Activated B cell treated with CpG ODN at 0.5 μM for 24 hours (primary cell): ENCODE data around the gene IPO11. TPM values are rescaled to one million over a fixed set of nuclear protein-coding genes. Genes with fewer than 3 reads are reported as not detected.

Source experiments
- ATAC-seq: fragments of 200-7000 bp; cut with Tn5 transposase; one replicate; pipeline ENCODE4 v1.10.0; 2021; ENCODE audit warnings: low read depth, mild to moderate bottlenecking, moderate library complexity
- CTCF ChIA-PET: fragments of 350-600 bp; sonication (Branson Sonifier 250); formaldehyde crosslinking; loops from one replicate; lab custom pipeline; 2021; ENCODE audit warnings: antibody characterized with exemption; lab: Charles Lee
- POLR2A ChIA-PET: fragments of 350-600 bp; sonication (Branson Sonifier 250); formaldehyde crosslinking; loops from one replicate; lab custom pipeline; 2021; ENCODE audit warnings: antibody characterized with exemption; lab: Charles Lee
- DNase-seq: peaks from one replicate; pipeline ENCODE4 v3.0.0; 2022
- H3K27ac Mint-ChIP-seq: one replicate; pipeline ENCODE4 v1.8.0; 2020; ENCODE audit warnings: mixed read lengths
- H3K27me3 Mint-ChIP-seq: one replicate; pipeline ENCODE4 v1.8.0; 2021; ENCODE audit warnings: mixed read lengths
- H3K36me3 Mint-ChIP-seq: one replicate; pipeline ENCODE4 v1.8.0; 2021; ENCODE audit warnings: low read depth, mixed read lengths
- H3K4me1 Mint-ChIP-seq: one replicate; pipeline ENCODE4 v1.8.0; 2021; ENCODE audit warnings: mixed read lengths
- H3K4me3 Mint-ChIP-seq: one replicate; pipeline ENCODE4 v1.8.0; 2020; ENCODE audit warnings: mild to moderate bottlenecking, mixed read lengths
- H3K9me3 Mint-ChIP-seq: one replicate; pipeline ENCODE4 v1.8.0; 2020; ENCODE audit warnings: mixed read lengths
- intact Hi-C: fragments of 100-400 bp; cut with micrococcal nuclease; formaldehyde crosslinking; loops from one replicate; pipeline ENCODE4 v1.15.1; 2024
- total RNA-seq: library from RNA; stranded (reverse); gene quantifications from 2 replicates; pipeline ENCODE4 v1.2.3, GENCODE V29; 2022
- TF ChIP-seq, protein P1 (sequence below): fragments of 200-600 bp; IDR thresholded peaks from one replicate; pipeline ENCODE4 v1.8.0; 2022; ENCODE audit warnings: antibody characterized with exemption, mild to moderate bottlenecking

IPO11 gene
- total RNA-seq, 1 donor from 2014 or later = 32.9 TPM

DNA sequence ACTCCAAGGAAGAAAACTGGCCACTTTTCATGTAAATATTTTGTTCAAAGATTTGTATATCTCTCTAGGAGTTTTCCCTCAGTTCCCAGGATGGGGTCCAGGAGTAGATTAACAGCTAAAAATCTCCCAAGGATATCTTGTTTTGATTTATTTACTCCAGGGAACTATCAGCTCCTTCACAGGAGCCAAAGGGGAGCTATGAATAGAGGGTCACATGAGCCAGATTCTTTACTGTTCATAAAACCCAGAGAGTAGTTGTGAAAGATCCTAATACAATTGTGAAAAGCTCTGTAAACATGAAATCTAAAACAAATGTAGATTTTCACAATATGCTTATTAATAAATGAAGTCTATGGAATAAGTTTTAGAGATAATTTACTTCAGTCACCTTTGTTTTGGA lies 25.7 kb upstream of the IPO11 start:
- Mint-ChIP-seq H3K27ac (no peak overlapping the region), H3K27me3 (no peaks in the 10 kb centered on the region), H3K36me3 (peaks cover 64% of the 10 kb centered on the region), H3K4me3 (no peak overlapping the region), H3K9me3 (no peaks in the 10 kb centered on the region), H3K4me1 (no peaks in the 10 kb centered on the region)
- DNase-seq (no peak), ATAC-seq (no peak)
- POLR2A ChIA-PET = no interaction called here
- TF ChIP-seq, protein P1, sequence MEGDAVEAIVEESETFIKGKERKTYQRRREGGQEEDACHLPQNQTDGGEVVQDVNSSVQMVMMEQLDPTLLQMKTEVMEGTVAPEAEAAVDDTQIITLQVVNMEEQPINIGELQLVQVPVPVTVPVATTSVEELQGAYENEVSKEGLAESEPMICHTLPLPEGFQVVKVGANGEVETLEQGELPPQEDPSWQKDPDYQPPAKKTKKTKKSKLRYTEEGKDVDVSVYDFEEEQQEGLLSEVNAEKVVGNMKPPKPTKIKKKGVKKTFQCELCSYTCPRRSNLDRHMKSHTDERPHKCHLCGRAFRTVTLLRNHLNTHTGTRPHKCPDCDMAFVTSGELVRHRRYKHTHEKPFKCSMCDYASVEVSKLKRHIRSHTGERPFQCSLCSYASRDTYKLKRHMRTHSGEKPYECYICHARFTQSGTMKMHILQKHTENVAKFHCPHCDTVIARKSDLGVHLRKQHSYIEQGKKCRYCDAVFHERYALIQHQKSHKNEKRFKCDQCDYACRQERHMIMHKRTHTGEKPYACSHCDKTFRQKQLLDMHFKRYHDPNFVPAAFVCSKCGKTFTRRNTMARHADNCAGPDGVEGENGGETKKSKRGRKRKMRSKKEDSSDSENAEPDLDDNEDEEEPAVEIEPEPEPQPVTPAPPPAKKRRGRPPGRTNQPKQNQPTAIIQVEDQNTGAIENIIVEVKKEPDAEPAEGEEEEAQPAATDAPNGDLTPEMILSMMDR = no peak
- intact Hi-C loops = loop anchor here (5.0 kb wide), 1 partner anchor 35 kb away; no protein-coding TSS in a partner anchor
- CTCF ChIA-PET = no interaction called here

DNA sequence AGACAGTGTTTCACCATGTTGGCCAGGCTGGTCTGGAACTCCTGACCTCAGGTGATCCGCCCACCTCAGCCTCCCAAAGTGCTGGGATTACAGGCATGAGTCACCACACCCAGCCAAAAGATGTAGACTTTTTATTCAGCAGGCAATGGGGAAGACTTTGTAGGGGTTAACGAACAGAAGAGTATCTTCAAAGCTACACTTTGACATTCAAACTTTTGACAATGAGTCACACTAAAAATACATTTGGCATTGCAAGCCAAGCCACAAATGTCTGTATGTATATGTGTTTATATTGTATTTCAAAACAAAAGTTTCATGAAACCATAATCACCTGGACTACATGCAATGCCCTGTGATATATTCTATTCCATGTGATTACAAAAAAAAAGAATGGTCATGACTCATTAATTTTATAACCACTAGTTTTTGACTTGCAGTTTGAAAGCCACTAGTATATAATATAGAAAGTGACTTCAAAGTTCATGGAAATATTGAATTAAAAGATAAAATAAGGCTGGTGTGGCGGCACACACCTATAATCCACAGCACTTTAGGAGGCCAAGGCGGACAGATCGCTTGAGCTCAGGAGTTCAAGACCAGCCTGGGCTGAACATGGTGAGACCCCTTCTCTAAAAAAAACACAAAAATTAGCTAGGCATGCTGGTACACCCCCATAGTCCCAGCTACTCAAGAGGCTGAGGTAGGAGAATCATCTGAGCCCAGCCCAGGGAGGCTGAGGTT lies 17.2 kb upstream of the IPO11 start:
- H3K27me3 Mint-ChIP-seq = no peaks in the 10 kb centered on the region
- TF ChIP-seq, protein P1 = no peak
- H3K27ac Mint-ChIP-seq = no peak overlapping the region
- H3K4me1 Mint-ChIP-seq = no peaks in the 10 kb centered on the region
- CTCF ChIA-PET = no interaction called here
- peaks cover 80% of the 10 kb centered on the region for H3K36me3 Mint-ChIP-seq
- POLR2A ChIA-PET = no interaction called here
- no peak overlapping the region for H3K4me3 Mint-ChIP-seq
- no peak for DNase-seq
- intact Hi-C loops = no loop called here
- no peaks in the 10 kb centered on the region for H3K9me3 Mint-ChIP-seq
- ATAC-seq = no peak

DNA sequence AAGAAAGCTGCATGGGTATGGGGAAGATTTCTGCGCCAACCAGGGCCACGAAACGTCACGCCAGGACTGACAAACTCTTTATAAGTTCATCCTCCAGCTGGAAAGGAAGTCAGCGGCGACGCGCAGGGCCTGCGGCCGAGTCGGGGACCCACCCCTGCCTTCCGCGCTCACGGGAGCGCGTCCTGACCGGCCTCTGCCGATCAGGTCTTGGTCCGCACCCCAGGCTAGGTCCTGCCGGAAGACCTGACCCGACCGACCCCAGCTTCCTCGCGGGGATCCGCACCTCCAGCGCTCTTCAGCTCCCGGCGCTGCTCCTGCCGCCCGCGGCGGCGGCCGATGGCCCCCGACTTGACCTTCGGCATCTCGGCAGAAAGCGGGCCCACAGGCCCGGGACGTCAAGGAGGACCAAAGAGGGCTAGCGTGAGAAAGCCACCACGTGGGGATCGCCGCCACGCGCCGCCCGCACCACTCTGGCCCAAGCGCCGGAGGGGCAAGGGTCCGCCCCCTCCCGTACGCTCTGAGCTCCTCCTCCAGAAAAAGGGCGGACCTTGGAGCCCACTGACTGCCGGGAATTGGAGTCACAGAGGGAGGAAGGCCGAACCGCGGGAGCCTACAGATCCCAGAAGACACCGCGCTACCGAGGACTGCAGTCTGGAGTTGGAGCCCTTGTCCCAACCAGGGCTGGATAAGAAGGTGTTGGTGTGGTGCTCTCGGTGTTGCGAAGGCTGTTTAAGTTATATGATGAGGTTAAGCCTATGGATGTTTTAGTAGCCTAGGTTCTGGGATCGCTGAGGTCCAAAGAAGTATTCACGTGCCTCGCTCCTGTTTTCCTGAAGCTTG lies 8.9 kb upstream of the IPO11 start, which contains the start of gene DIMT1:
TSS of gene DIMT1 (minus strand) at position 495 of the 840 bp plus-strand sequence. CDS start at position 362, 133 bp downstream.
- Mint-ChIP-seq H3K4me1 (peaks cover 23% of the 10 kb centered on the region), H3K9me3 (no peaks in the 10 kb centered on the region), H3K27ac (peak within 1 kb of the TSS; percentile 89), H3K27me3 (no peaks in the 10 kb centered on the region), H3K4me3 (peak within 1 kb of the TSS; percentile 94), H3K36me3 (peaks cover 33% of the 10 kb centered on the region)
- peak; percentile 97 for ATAC-seq
- TF ChIP-seq, protein P1 = no peak
- DNase-seq = peak; percentile 86
- intact Hi-C loops = loop anchor here (1.0 to 5.0 kb wide), 5 partner anchors 9 to 1071 kb away; partner anchors contain the start of genes IPO11, KIF2A and ZSWIM6
- POLR2A ChIA-PET = interaction anchor here (0.9 to 5.2 kb wide), 7 partner anchors 10 to 1072 kb away, joined by 3 to 99 read pairs (median 4); partner anchors contain the start of genes IPO11 and KIF2A
- CTCF ChIA-PET = no interaction called here

DNA sequence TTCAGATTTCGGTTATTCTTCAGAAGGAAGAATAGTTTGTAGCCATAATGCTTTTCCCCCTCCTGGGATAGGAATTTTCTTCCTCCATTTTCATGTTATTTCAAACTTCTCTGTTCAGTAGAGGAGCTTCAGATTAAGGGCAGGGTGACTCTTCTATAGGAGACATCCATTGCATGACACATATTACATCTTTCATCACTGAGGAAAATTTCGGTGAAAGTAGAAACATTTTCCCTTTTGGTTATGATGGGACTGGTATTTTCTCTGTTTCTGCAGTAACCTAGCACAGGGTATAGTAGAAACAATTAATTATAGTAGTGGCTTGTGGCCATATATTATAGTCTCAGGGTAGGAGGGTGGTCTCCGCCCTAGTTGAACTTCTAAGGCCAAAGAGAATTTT lies 1.1 kb downstream of the IPO11 start:
- ATAC-seq (no peak), DNase-seq (no peak)
- peaks cover 8% of the 10 kb centered on the region for H3K36me3 Mint-ChIP-seq
- peak overlapping the region; percentile 87 for H3K27ac Mint-ChIP-seq
- TF ChIP-seq, protein P1 = no peak
- H3K9me3 Mint-ChIP-seq = no peaks in the 10 kb centered on the region
- H3K4me1 Mint-ChIP-seq = peaks cover 20% of the 10 kb centered on the region
- ChIA-PET POLR2A (interaction anchor here (1.2 to 3.7 kb wide), 2 partner anchors 11 to 1082 kb away, joined by 4 to 99 read pairs; partner anchors contain the start of genes DIMT1 and ZSWIM6), CTCF (no interaction called here)
- intact Hi-C loops = loop anchor here (2.0 kb wide), 3 partner anchors 165 to 1083 kb away; partner anchors contain the start of gene LRRC70
- no peaks in the 10 kb centered on the region for H3K27me3 Mint-ChIP-seq
- peak overlapping the region; percentile 92 for H3K4me3 Mint-ChIP-seq
